Nephron progenitor cell (in vitro differentiated cells): ENCODE data around the gene PFKP.

Experiments used
- DNase-seq: peaks from one replicate; pipeline ENCODE4 v3.0.0; 2021
- H3K27ac Mint-ChIP-seq: 2 replicates; pipeline ENCODE4 v1.8.0; 2021; ENCODE audit warnings: mild to moderate bottlenecking, moderate library complexity, mixed read lengths
- H3K27me3 Mint-ChIP-seq: 2 replicates; pipeline ENCODE4 v1.8.0; 2021; ENCODE audit warnings: mild to moderate bottlenecking, low read depth, mixed read lengths; ENCODE audit not compliant: poor library complexity
- H3K36me3 Mint-ChIP-seq: 2 replicates; pipeline ENCODE4 v1.8.0; 2021; ENCODE audit warnings: low read depth, mixed read lengths
- H3K4me1 Mint-ChIP-seq: 2 replicates; pipeline ENCODE4 v1.8.0; 2021; ENCODE audit warnings: mixed read lengths
- H3K4me3 Mint-ChIP-seq: 2 replicates; pipeline ENCODE4 v1.8.0; 2021; ENCODE audit warnings: mild to moderate bottlenecking, moderate library complexity, mixed read lengths
- H3K9me3 Mint-ChIP-seq: 2 replicates; pipeline ENCODE4 v1.8.0; 2021; ENCODE audit warnings: mild to moderate bottlenecking, moderate library complexity, mixed read lengths
- CTCF ChIP-seq: fragments of 200-600 bp; sonication (generic); IDR thresholded peaks from 2 replicates; pipeline ENCODE4 v1.5.0; 2021; ENCODE audit warnings: antibody characterized with exemption

PFKP gene

GRCh38 chr10:3141351-3142005 lies 74.1 kb downstream of the PFKP start:
- H3K27ac Mint-ChIP-seq: no peak overlapping the region
- no peaks in the 10 kb centered on the region for H3K4me1 Mint-ChIP-seq
- no peak overlapping the region for H3K4me3 Mint-ChIP-seq
- H3K36me3 Mint-ChIP-seq: peaks cover 86% of the 10 kb centered on the region
- no peaks in the 10 kb centered on the region for H3K27me3 Mint-ChIP-seq
- no peaks in the 10 kb centered on the region for H3K9me3 Mint-ChIP-seq
- no peak for TF ChIP-seq CTCF
- DNase-seq: no peak

- DNase-seq: no peak
- Mint-ChIP-seq H3K4me3 (no peak overlapping the region), H3K4me1 (no peaks in the 10 kb centered on the region), H3K36me3 (peaks cover 85% of the 10 kb centered on the region), H3K27ac (no peak overlapping the region), H3K27me3 (no peaks in the 10 kb centered on the region), H3K9me3 (no peaks in the 10 kb centered on the region)
- no peak for TF ChIP-seq CTCF
Measured at GRCh38 chr10:3142146-3142875, 75.0 kb downstream of the PFKP start.

DNA sequence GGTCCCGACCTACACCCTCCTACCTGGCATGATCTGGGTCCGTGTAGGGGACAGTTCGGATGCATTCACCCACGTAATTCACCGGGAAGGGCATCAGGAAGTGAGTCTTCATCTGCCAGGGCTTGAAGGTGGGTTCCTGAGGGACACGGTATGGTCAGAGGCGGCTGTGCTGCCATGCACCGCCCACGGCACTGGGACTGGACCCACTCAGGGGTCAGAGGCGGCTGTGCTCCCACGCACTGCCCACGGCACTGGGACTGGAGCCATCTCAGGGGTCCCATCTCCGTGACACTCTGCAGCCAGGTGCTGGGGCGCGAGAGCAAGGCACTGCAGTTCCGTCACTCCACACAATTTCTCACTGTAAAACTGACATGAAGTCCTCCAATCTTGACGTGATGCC lies 76.0 kb downstream of the PFKP start:
- H3K27ac Mint-ChIP-seq: peak overlapping the region; percentile 32
- no peaks in the 10 kb centered on the region for H3K27me3 Mint-ChIP-seq
- peaks cover 85% of the 10 kb centered on the region for H3K36me3 Mint-ChIP-seq
- no peak for DNase-seq
- no peak for TF ChIP-seq CTCF
- H3K9me3 Mint-ChIP-seq: no peaks in the 10 kb centered on the region
- no peaks in the 10 kb centered on the region for H3K4me1 Mint-ChIP-seq
- H3K4me3 Mint-ChIP-seq: no peak overlapping the region

DNA sequence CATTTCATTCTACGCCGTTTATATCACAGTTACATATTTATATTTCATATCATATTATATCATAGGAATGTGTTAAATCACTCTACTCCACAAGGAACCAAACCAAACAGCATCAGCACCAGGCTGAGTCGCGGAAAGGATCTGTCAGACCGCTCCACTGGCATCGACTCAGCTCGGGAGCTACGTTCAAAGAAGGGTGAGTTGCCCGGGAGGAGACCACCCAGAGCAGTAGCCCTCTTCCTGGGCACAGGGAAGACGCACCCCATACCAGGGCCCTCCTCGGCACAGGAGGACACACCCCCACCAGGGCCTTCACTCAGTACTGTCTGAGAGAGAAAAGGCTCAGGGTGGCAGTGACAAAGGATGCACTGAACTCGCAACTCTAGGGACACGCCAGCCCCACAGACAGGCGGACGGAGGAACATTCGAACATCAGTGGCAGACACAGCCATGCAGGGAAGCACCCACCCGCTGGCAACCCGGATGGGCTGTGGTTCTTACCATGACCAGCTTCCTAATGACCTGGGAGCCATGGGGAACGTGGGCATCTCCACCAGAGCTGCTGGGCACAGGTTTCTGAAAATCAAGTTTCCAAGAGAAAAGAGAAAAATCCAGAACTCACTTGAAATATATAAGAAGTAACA lies 76.6 kb downstream of the PFKP start:
- Mint-ChIP-seq H3K9me3 (no peaks in the 10 kb centered on the region), H3K27me3 (no peaks in the 10 kb centered on the region), H3K27ac (no peak overlapping the region), H3K4me3 (no peak overlapping the region), H3K4me1 (no peaks in the 10 kb centered on the region), H3K36me3 (peaks cover 81% of the 10 kb centered on the region)
- TF ChIP-seq CTCF: no peak
- DNase-seq: no peak

GRCh38 chr10:3145366-3145765 lies 78.0 kb downstream of the PFKP start:
- Mint-ChIP-seq H3K4me1 (peaks cover 5% of the 10 kb centered on the region), H3K27ac (no peak overlapping the region), H3K9me3 (no peaks in the 10 kb centered on the region), H3K27me3 (no peaks in the 10 kb centered on the region), H3K36me3 (peaks cover 72% of the 10 kb centered on the region), H3K4me3 (no peak overlapping the region)
- DNase-seq: no peak
- no peak for TF ChIP-seq CTCF
